ENCODE data around the gene SH3BGR. TPM values are rescaled to one million over a fixed set of nuclear protein-coding genes. Genes with fewer than 3 reads are reported as not detected.

SH3BGR gene
- polyA plus RNA-seq, 1 donor (not counting 4 experiments of a cell fraction or from before 2014, with no cell fraction given) = 1.4 TPM

DNA sequence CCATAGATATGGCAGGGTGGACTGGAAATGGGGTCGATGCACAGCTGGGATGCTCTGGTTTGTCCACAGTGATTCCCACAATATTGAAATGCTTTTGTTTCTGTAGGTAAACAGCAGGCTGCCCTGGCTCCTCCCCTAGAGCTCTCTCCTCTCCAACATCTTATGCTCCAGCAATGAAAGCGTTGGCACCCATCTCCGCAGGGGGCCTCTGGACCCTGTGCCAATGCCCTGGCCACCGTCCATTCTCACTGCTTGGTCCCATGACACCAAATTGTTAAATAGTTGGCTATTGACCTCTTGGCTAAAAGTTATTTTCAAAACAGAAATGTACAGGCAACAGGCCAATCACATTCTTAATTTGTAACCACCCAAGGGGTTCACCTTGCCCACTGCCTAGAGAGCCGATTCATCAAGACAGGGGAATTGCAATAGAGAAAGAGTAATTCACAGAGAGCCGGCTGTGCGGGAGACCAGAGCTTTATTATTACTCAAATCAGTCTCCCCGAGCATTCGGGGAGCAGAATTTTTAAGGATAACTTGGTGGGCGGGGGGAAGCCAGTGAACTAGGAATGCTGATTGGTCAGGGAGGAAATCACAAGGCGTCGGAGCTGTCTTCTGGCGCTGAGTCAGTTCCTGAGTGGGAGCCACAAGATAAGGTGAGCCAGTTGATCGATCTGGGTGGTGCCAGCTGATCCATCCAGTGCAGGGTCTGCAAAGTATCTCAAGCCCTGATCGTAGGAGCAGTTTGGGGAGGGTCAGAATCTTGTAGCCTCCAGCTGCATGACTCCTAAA, 84.1 kb downstream of the SH3BGR start:
- Histone ChIP-seq H4K20me1 (ENCODE audit: control insufficient read depth, extremely low read depth, insufficient read depth, low read length) (no peaks in the 10 kb centered on the region), H2AFZ (ENCODE audit: control insufficient read depth, low read length) (no peak overlapping the region), H3K27ac (ENCODE audit: control insufficient read depth, insufficient read depth, low read length) (no peak overlapping the region), H3K9me1 (ENCODE audit: control insufficient read depth, extremely low read depth, insufficient read depth, low read length) (no peaks in the 10 kb centered on the region), H3K9me3 (ENCODE audit: control insufficient read depth, low read depth, low read length) (no peaks in the 10 kb centered on the region), H3K4me1 (ENCODE audit: control insufficient read depth, extremely low read depth, insufficient read depth, low read length) (no peaks in the 10 kb centered on the region), H3K9ac (ENCODE audit: control insufficient read depth, extremely low read depth, insufficient read depth, low read length) (no peak overlapping the region), H3K27me3 (ENCODE audit: control insufficient read depth, extremely low read depth, insufficient read depth, low read length) (no peaks in the 10 kb centered on the region), H3K36me3 (ENCODE audit: control insufficient read depth in 2 of 2, extremely low read depth in 1 of 2, insufficient read depth in 2 of 2, low read length in 2 of 2) (no peaks in the 10 kb centered on the region), H3K4me3 (ENCODE audit: control insufficient read depth in 2 of 3, extremely low read depth in 1 of 3, insufficient read depth in 2 of 3, low read depth in 1 of 3, low read length in 3 of 3) (no peak overlapping the region), H3K4me2 (ENCODE audit: control insufficient read depth, extremely low read depth, insufficient read depth, low read depth, low read length) (no peak overlapping the region), H3K79me2 (ENCODE audit: control insufficient read depth, insufficient read depth, low read length) (no peaks in the 10 kb centered on the region)
- TF ChIP-seq EZH2 (IDR thresholded peaks at IDR 0.05; ENCODE audit: low read length) = no peak
- TF ChIP-seq, protein P1, sequence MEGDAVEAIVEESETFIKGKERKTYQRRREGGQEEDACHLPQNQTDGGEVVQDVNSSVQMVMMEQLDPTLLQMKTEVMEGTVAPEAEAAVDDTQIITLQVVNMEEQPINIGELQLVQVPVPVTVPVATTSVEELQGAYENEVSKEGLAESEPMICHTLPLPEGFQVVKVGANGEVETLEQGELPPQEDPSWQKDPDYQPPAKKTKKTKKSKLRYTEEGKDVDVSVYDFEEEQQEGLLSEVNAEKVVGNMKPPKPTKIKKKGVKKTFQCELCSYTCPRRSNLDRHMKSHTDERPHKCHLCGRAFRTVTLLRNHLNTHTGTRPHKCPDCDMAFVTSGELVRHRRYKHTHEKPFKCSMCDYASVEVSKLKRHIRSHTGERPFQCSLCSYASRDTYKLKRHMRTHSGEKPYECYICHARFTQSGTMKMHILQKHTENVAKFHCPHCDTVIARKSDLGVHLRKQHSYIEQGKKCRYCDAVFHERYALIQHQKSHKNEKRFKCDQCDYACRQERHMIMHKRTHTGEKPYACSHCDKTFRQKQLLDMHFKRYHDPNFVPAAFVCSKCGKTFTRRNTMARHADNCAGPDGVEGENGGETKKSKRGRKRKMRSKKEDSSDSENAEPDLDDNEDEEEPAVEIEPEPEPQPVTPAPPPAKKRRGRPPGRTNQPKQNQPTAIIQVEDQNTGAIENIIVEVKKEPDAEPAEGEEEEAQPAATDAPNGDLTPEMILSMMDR (optimal IDR thresholded peaks at IDR 0.05 in 1 of 3, IDR thresholded peaks at IDR 0.05 in 1 of 3, conservative IDR thresholded peaks at IDR 0.05 in 1 of 3; ENCODE audit: extremely low read depth in 1 of 3, insufficient read depth in 2 of 3, low read length in 3 of 3) = no peak
- DNase-seq (ENCODE audit: low read depth, low spot score) (no peak), FAIRE-seq (no peak)
- dilution Hi-C loops (cut with MboI; ENCODE audit: extremely low pct_ligation_motif_present, low sequenced_read_pairs) = no loop called here

DNA sequence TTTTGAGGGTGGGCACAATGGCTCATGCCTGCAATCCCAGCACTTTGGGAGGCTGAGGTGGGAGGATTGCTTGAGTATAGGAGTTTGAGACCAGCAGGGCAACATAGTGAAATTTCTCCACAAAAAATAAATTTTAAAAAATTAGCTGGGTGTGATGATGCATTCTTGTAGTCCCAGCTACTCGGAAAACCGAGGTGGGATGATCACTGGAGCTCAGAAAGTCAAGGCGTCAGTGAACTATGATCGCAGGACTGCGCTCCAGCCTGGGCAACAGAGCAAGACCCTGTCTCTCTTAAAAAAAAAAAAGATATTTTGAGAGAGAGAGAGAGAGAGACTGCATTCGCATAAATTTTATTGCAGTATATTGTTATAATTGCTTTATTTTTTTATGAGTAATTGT, 85.1 kb downstream of the SH3BGR start:
- H4K20me1 ChIP-seq (ENCODE audit: control insufficient read depth, extremely low read depth, insufficient read depth, low read length) = no peaks in the 10 kb centered on the region
- DNase-seq (ENCODE audit: low read depth, low spot score) (no peak), FAIRE-seq (no peak)
- no peak overlapping the region for H3K9ac ChIP-seq (ENCODE audit: control insufficient read depth, extremely low read depth, insufficient read depth, low read length)
- H3K79me2 ChIP-seq (ENCODE audit: control insufficient read depth, insufficient read depth, low read length) = no peaks in the 10 kb centered on the region
- dilution Hi-C loops (cut with MboI; ENCODE audit: extremely low pct_ligation_motif_present, low sequenced_read_pairs) = no loop called here
- H3K4me3 ChIP-seq (ENCODE audit: control insufficient read depth in 2 of 3, extremely low read depth in 1 of 3, insufficient read depth in 2 of 3, low read depth in 1 of 3, low read length in 3 of 3) = no peak overlapping the region
- no peak overlapping the region for H2AFZ ChIP-seq (ENCODE audit: control insufficient read depth, low read length)
- H3K9me3 ChIP-seq (ENCODE audit: control insufficient read depth, low read depth, low read length) = no peaks in the 10 kb centered on the region
- H3K9me1 ChIP-seq (ENCODE audit: control insufficient read depth, extremely low read depth, insufficient read depth, low read length) = no peaks in the 10 kb centered on the region
- no peaks in the 10 kb centered on the region for H3K27me3 ChIP-seq (ENCODE audit: control insufficient read depth, extremely low read depth, insufficient read depth, low read length)
- H3K4me2 ChIP-seq (ENCODE audit: control insufficient read depth, extremely low read depth, insufficient read depth, low read depth, low read length) = no peak overlapping the region
- H3K4me1 ChIP-seq (ENCODE audit: control insufficient read depth, extremely low read depth, insufficient read depth, low read length) = no peaks in the 10 kb centered on the region
- H3K27ac ChIP-seq (ENCODE audit: control insufficient read depth, insufficient read depth, low read length) = no peak overlapping the region
- no peaks in the 10 kb centered on the region for H3K36me3 ChIP-seq (ENCODE audit: control insufficient read depth in 2 of 2, extremely low read depth in 1 of 2, insufficient read depth in 2 of 2, low read length in 2 of 2)
- TF ChIP-seq EZH2 (IDR thresholded peaks at IDR 0.05; ENCODE audit: low read length) = no peak
- TF ChIP-seq, protein P1 (optimal IDR thresholded peaks at IDR 0.05 in 1 of 3, IDR thresholded peaks at IDR 0.05 in 1 of 3, conservative IDR thresholded peaks at IDR 0.05 in 1 of 3; ENCODE audit: extremely low read depth in 1 of 3, insufficient read depth in 2 of 3, low read length in 3 of 3) = no peak
